Measurements from ENCODE around the gene SLC12A4.

Gene SLC12A4

DNA sequence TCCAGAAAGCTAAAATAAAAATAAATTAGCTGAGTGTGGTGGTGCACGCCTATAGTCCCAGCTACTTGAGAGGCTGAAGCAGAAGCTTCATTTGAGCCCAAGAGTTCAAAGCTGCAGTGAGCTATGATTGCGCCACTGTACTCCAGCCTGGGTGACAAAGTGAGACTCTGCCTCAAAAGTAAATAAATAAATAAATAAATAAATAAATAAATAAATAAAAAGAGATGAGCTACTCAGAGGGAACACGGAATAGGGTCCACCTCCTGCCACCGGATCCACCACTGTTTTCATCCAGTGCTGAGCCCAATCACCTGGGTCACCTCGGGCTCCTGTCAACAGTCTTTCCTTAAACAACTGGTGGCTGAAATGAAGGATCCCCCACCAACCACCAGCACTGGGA is 18.5 kb upstream of the SLC12A4 start:
- TF ChIP-seq, protein P1, sequence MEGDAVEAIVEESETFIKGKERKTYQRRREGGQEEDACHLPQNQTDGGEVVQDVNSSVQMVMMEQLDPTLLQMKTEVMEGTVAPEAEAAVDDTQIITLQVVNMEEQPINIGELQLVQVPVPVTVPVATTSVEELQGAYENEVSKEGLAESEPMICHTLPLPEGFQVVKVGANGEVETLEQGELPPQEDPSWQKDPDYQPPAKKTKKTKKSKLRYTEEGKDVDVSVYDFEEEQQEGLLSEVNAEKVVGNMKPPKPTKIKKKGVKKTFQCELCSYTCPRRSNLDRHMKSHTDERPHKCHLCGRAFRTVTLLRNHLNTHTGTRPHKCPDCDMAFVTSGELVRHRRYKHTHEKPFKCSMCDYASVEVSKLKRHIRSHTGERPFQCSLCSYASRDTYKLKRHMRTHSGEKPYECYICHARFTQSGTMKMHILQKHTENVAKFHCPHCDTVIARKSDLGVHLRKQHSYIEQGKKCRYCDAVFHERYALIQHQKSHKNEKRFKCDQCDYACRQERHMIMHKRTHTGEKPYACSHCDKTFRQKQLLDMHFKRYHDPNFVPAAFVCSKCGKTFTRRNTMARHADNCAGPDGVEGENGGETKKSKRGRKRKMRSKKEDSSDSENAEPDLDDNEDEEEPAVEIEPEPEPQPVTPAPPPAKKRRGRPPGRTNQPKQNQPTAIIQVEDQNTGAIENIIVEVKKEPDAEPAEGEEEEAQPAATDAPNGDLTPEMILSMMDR (IDR thresholded peaks at IDR 0.05; ENCODE audit: low read depth, low read length): no peak
- H3K4me3 ChIP-seq (ENCODE audit: low read depth, low read length): no peak overlapping the region

DNA sequence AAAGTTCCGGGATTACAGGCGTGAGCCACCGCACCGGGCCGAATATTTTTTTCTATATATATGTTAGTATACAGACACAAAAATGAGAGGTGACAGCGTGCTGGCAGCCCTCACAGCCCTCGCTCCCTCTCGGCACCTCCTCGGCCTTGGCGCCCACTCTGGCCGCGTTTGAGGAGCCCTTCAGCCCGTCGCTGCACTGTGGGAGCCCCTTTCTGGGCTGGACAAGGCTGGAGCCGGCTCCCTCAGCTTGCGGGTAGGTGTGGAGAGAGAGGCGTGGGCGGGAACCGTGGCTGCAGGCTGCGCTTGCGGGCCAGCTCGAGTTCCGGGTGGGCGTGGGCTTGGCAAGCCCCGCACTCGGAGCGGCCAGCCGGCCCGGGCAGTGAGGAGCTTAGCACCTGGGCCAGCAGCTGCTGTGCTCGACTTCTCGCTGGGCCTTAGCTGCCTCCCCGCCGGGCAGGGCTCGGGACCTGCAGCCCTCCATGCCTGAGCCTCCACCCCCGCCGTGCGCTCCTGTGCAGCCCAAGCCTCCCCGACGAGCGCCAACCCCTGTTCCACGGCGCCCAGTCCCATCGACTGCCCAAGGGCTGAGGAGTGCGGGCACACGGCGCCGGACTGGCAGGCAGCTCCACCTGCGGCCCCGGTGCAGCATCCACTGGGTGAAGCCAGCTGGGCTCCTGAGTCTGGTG is 13.7 kb upstream of the SLC12A4 start:
- no peak overlapping the region for H3K4me3 ChIP-seq (ENCODE audit: low read depth, low read length)
- TF ChIP-seq, protein P1 (IDR thresholded peaks at IDR 0.05; ENCODE audit: low read depth, low read length): no peak

DNA sequence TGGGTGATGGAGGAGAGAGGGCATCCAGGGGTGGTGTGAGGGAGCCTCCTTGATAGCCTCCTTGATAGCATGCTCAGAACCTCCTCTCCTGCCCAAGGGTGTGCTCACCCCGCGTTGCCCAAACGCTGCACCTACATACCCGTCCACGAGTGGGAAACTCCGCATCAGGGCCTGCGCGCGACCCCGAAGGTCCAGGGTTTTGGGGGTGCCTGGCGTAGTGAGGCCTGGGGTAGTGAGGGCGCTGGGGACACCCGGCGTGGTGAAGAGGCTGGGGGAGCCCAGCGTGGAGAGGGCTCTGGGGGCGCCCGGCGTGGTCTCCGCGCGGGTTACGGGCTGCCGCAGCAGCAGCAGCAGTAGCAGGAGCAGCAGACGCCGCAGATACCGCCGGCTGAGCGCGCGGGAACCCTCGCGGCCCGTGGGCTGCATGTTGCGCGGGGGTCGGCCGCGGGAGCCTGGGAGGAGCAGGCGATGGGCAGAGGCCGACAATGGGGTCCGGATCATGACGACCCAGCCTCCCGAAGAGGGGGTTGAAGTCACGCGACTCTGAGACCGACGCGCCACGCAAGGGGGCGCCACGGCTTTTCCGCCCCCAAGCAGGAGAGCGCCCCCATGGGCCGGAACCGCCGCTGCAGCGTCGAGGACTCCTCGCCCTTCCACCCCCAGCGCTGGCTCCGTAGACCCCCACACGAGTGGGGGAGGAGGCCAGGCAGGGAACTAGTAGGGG is 11.7 kb upstream of the SLC12A4 start, which contains the start of gene DPEP3:
Gene DPEP3, minus strand, starts transcription at position 545 of the 724 bp plus-strand sequence. Its CDS starts 119 bp downstream, at position 426.
- TF ChIP-seq, protein P1 (IDR thresholded peaks at IDR 0.05; ENCODE audit: low read depth, low read length): no peak
- no peak within 1 kb of the TSS for H3K4me3 ChIP-seq (ENCODE audit: low read depth, low read length)

DNA sequence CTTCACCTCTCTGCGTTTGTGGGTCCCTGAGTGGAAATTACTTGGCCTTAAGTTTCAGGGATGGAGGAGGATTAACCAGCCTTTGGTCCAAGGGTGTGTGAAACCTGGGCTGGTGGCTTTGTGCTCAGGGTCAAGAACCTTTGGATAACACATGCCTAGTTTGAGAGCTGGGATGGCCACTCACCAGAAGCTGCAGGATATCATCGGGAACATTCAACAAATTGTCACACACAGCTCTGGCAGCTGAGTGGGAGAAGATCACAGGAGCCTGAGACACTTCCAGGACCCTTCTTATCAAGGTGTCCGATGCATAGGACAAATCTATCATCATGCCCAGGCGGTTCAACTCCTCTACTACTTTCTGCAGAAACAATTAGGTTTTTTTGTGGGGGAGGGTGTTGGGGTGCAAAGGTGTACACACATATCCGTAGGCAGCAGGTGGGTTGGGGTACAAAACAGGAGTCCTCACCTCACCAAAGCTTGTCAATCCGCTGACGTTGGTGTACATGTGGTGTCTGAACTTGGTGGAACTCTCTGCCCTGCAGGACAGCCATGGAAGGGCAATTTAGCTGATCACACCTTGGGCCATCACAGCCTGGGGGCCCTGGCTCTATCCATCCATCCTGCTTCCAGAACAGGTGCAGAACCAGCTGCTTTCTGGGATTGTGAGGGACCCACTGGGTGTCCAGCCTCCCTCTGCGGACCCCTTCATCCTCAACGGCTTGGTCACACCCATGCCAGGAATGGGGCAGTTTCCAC is 9.2 kb upstream of the SLC12A4 start:
- no peak overlapping the region for H3K4me3 ChIP-seq (ENCODE audit: low read depth, low read length)
- TF ChIP-seq, protein P1 (IDR thresholded peaks at IDR 0.05; ENCODE audit: low read depth, low read length): no peak

DNA sequence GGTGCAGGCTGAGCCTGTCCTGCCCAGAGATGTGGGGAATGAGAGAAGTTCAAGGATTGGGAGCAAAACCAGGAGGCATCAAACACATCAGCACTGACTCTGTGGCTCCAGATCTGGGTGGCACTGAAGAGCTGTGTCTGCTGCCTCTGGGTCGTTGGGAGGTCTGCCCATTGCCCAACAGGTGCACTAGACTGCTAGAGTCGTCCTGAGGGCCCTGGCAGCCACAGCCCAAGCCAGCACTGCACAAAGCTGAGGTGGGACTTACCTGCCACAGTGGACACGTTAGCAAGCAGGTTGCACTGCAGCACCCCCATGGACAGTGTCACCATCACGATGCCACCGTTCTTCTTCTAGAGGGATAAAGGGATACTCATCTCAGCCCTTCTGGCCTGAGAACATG is 8.6 kb upstream of the SLC12A4 start:
- TF ChIP-seq, protein P1 (IDR thresholded peaks at IDR 0.05; ENCODE audit: low read depth, low read length): no peak
- H3K4me3 ChIP-seq (ENCODE audit: low read depth, low read length): no peak overlapping the region

DNA sequence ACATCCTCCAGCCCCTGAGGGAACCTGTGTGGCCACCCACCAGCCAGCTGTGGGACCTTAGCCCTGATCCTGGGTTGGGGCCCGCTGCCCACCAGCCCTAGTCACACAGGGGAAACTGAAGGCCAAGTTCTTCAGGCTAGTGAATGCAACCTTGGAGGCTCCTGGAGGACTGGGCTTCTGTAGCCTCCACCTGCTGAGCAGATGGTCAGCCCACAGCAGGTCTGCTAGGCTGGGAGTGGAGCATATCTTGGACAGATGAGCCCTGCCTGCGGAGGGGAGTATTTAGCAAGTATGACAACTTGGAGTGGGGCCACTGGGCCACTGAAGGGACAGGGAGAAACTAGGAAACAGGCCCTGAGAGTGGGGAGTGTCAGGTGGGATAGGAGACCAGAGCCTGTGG is 7.8 kb upstream of the SLC12A4 start:
- TF ChIP-seq, protein P1 (IDR thresholded peaks at IDR 0.05; ENCODE audit: low read depth, low read length): no peak
- no peak overlapping the region for H3K4me3 ChIP-seq (ENCODE audit: low read depth, low read length)

Measured in WI38 (cell line).